HG02938 (cell line): Measurements from ENCODE around the gene TBC1D10A.

Source experiments
- ATAC-seq: cut with Tn5 transposase; IDR thresholded peaks from one replicate; pipeline ENCODE4 v1.9.1; 2021; ENCODE audit warnings: mild to moderate bottlenecking, moderate library complexity; ENCODE audit not compliant: unreplicated experiment

Gene TBC1D10A

DNA sequence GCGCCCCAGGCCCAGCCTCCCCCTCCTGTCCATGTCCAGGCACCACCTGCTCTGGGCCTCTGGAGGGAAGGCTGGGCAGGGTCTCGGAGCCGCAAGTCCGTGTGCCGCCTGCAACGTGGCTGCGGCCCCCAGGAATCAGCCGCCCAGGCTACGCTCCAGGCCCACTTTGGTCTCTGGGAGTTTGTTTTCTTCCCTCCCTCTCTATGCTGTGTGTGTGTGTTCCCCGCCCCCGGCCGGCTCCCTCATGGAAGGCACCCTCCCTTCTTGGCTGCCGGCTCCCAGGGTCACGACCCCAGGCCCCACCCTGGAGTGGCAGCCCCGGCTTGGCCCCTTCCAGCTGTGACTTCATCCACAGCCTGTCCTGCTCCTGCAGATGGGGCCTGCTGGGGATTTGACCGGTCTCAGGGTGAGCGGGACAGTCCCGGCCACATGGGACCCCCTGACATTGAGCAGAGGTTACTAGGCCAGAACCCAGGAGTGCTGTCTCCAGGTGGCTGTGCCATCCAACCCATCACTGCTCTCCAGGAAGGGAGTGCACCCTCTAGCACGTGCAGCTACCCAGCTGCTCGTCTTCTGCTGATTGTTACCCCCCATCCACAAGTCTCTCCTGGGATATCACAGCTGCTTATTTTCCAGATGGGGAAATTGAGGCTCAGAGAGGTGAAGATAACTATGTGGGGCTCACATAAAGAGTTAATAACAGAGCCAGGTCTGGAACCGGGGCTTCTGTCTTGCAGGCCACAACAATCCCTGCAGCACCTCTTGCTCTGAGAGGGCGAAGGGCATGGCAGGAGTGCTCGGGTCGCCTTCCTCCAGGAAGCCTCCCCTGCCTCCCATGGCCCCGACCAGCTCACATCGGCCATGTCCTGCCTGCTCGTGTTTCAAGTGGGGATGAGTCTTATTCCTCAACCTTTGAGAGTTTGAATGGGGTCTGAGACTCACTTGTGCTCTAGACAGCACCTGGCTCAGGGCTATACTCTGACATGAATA is 77.4 kb downstream of the TBC1D10A start:
- ATAC-seq = no peak

DNA sequence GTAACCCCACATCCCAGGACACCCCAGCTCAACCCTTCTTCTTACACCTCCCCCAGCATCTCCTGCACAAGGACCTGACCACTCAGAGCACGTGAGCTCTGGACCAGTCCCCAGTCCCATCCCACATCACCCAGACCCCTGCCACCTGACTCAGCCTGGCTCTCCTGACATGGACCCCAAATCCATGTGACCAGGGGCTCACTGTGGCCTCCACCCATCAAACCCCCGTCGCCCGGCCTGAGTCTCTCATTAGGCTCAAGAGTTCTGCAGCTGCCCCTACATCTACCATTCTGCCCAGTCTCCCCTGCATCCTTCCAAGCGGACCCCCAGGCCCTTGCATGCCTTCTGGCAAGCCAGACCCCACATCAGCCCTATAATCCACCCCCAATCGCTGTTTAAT is 78.3 kb downstream of the TBC1D10A start:
- ATAC-seq = no peak

- no peak for ATAC-seq
Observed at GRCh38 chr22:30247974-30248373, 78.8 kb downstream of the TBC1D10A start.

DNA sequence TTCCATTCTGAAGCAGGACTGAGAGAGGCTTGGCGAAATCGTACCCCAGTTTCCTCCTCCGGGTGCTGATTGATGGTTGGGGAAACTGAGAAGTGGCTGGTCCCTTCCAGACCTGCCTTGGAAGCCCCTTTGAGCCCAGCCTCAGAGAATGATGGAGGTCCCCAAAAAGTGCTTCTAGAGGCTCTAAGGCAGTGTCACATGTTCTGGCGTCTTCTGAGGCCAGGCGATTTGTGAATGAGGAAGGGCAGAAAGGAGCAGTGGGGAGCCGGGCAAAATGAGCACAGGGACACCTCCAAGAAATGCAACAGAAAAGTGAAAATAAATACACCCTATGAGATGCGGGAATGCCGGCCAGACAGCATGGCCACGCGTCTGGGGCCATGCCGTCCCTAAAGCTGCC is 79.2 kb downstream of the TBC1D10A start:
- ATAC-seq = no peak

DNA sequence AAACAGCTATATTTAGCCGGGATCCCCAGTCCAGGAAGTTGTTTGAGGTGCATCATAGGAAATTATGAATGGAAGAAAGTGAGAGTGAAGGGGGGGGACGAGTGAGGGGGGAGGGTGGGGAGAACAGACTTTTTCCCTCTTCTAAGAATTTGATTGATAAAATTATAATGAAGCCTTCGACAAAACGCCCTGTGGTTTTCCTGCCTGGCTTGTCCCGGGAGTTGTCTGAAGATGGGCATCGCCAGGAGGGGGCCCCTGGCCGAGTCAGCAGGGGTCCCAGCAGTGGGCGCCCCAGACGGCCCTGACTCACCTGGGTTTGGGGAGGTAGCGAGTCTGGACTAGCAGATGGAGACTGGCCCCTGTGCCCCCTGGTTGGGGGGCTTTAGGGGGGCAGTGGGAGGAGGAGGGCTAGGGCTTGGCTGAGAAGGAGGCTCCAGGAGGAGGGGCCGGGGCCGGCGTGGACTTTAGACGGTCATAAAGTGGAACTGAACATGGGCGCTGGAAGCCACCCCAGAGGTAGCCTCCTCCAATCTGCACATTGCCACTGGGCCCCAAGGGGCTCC is 79.8 kb downstream of the TBC1D10A start:
- no peak for ATAC-seq

DNA sequence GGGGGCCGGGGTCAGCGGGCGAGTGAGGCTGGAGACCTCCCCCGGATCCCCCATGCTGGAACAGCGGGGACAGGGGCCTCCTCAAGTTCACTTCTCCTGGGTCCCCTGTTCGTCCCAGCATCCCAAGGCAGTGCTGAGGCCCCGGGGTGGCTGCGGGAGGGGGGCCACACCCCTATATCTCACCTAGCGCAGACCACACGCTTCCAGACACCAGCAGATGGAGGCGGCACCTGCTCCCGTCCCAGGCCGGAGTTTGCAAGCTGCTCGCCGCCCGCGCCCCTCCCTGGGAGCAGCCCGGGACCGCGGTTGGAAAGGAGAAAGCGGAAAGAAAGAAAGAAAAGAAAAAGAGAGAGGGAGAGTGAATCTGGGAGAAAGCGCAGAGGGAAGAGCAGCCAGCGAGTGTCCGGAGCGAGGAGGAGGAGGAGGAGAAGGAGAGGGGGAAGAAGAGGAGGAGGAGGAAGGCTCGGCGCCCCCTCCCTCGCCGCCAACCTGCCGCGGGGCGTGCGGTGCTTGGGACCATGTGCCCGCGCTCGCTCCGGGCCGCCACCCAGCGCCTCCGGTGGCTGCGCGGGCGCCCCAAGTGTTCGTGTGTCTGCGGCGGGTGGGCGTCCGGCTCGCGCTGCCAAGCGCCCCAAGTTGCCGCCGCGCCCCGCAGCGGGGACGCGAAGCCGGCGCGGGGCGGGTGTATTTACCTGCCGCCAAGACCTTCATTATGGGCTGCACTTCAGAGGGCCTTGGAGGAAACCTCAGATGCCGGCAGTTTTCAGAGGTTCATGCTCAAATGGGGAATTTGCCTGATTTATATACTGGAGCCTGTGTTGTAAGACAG is 80.5 kb downstream of the TBC1D10A start, which contains the start of gene LIF:
Gene LIF, minus strand, starts transcription at position 775 of the 829 bp plus-strand sequence. Its CDS starts 64 bp downstream, at position 711.
- ATAC-seq = no peak

GRCh38 chr22:30245181-30245984 is 81.4 kb downstream of the TBC1D10A start:
- ATAC-seq = no peak

GRCh38 chr22:30244641-30245040 is 82.1 kb downstream of the TBC1D10A start:
- no peak for ATAC-seq

DNA sequence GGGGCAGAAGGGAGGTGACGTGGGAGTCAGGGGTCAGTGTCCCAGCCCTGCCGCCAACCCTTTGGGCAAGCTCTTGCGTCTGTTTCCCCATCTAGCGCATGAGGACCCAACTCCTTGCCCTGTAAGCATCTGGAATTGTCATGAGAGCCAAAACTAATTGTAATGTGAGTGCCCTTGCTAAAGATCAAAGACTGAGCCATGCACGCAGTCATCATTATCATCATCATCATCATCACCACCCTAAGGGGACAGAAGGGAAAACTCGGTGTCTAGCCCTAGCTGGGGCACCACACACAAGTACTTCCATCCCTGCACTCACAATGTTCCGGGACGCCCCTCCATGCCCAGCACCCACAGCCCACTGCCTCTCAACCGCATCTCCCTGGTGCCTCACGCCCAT is 82.7 kb downstream of the TBC1D10A start:
- no peak for ATAC-seq

DNA sequence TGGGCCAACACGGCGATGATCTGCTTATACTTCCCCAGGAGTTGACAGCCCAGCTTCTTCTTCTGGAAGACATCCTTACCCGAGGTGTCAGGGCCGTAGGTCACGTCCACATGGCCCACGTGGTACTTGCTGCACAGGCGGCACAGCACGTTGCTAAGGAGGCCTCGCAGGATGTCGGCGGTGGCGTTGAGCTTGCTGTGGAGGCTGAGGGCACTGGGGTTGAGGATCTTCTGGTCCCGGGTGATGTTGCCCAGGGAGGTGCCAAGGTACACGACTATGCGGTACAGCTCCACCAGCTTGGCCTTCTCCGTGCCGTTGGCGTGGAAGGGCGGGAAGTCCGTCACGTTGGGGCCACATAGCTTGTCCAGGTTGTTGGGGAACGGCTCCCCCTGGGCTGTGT is 83.1 kb downstream of the TBC1D10A start:
- ATAC-seq = no peak
